Globus pallidus (tissue), 1 donor: ENCODE results near the gene FGD5.

ENCODE experiments used
- DNase-seq: peaks from one replicate; pipeline ENCODE4 v3.0.0-alpha.2; 2015; ENCODE audit warnings: low spot score

FGD5 gene

GRCh38 chr3:14829811-14830210 lies 11.0 kb downstream of the FGD5 start:
- DNase-seq: no peak

GRCh38 chr3:14831916-14832450 lies 13.2 kb downstream of the FGD5 start:
- no peak for DNase-seq

DNA sequence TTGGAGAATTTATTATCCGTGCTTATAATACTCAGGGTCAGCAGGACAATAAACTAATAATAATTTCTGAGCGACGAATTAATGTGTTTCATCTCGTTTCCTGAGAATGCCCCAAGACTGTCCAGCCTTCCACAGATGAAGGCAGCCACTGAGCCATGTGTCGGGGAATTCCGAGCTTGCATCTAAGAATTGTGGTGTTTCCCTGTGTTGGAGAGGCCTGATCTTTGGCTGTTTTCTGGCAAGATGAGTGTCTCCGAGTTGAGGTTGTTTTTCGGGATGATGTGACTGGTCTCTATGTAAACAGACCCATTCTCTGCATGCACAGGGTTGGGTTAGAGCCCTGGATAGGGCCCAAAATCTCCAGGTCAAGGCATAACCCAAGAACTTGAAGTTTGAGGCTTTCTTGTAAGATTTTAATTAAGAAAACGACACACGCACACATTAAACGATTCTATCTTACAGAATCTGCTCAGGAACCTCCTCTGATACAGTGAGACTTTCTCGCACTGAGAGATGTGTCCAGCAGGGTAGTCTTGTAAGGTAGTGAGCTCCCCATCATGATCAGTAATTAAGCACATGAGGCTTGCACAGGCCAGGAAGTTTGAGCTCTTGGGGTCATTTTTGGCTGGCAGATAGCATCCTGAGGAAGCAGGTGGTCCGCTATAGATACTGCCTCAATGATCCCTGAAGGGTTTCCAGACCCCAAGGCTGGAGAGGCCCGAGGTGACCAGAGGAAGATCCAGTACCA lies 14.4 kb downstream of the FGD5 start:
- no peak for DNase-seq

GRCh38 chr3:14834121-14834520 lies 15.4 kb downstream of the FGD5 start:
- DNase-seq: no peak

DNA sequence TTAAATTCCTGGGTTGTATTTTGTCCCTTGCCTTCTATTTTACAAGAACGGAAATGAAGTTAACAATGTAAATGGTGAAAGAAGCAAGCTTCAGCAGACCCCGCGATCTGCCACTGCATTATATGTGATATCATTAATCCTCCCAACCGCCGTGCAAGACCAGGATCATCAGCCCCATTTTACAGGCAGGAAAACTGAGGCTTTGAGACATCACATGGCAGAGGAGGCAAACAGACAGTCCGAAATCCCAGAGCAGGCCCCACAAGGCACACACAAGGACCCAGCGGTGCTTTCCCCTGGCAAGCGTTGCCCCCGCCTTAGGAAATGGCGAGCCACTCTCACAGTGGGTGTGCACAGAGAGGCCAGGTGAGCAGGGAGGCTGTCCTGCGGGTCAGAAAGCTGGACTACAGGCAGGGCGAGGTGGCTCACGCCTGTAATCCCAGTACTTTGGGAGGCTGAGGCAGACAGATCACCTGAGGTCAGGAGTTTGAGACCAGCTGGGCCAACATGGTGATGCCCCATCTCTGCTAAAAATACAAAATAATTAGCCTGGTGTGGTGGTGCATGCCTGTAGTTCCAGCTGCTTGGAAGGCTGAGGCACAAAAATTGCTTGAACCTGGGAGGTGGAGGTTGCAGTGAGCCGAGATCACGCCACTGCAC lies 16.2 kb downstream of the FGD5 start:
- no peak for DNase-seq

GRCh38 chr3:14836049-14836468 lies 17.3 kb downstream of the FGD5 start:
- DNase-seq: no peak

DNA sequence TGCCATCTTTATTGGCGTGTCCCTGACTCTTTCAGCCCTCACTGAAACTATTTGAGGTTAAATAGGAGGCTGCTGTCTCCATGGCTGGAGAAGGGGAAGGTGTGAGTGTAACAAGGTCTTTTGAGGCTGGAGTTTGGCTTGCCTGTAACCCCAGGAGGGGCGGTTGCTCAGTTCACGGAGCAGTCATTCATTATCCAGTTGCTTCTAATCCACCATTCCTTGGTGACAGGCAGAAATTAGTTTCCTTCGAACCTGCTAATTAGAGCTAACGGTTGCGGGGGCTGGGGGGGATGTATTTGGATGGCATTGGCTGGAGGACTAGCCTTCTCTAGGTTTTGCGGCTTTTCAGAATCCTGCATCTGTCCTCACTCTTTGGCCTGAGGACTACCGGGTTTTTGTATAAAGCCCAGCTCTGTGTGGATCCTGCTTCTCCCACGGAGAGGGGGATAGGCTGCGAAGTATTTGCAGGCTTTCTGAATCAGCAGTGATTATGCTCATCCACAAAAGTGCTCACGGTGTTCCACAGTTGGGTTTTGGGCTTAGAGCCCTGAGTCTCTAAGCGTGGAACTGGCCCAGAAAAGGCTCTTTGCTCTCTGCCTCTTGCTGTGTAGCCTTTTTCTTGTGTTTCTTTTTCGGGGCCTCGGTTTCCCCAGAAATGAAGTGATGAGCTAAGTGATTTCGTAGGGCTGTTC lies 18.6 kb downstream of the FGD5 start:
- DNase-seq: no peak

DNA sequence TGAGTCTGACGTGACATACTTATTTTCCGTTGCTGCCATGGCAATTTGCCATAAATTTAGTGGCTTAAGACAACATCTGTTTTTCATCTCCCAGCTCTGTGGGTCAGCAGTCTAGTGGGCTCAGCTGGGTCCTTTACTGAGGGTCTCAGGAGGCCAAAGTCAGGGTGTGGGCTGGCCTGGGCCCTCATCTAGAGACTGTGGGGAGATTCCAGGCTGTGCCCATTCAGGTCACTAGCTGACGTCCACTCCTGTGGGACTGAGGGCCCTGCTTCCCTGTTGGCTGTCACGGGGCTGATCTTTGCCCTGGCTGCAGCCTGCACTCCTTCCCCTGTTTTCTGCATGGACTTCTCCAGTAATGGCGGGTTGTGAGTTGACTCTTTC lies 19.1 kb downstream of the FGD5 start:
- DNase-seq: no peak

- DNase-seq: no peak
Measured at GRCh38 chr3:14839236-14839635, 20.5 kb downstream of the FGD5 start.

- DNase-seq: no peak
Measured at GRCh38 chr3:14841836-14842235, 23.1 kb downstream of the FGD5 start.

- no peak for DNase-seq
Measured at GRCh38 chr3:14842277-14842676, 23.5 kb downstream of the FGD5 start.

- no peak for DNase-seq
Measured at GRCh38 chr3:14843321-14843720, 24.6 kb downstream of the FGD5 start.

DNA sequence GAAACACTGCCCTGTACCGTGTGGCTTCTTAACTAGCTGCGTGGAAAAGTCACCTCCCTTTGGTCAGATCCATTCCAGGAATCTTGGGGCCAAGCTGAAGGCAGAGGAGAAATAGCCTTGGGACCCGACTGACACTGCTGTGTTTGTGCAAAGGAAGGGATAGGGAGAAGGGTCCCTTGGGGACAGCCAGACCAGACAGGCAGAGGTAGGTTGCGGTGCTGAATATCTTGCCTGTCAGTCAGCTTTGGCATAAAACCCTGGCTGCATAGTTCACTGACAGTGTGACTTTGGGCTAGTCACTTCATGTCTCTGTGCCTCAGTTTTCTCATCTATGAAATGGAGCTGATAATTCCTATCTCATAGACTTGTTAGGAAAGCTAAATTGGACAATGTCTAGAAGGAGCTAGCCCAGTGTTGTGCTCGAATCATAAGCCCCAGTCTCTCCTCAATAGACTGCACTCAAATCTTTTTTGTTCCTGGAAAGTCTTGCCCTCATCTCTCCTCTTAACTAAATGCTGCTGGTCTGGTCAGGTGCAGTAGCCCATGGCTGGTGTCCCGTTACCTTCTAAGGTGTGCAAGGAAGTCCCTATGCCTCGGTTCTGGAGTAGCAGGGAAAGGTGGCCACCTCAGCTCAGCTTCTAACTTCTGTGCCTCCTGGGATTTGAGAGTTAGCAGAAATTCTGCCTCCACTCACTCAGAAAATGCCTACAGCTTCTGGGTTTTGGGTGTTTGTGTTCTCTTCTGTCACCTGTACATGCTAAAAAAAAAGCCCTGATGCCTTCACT lies 25.8 kb downstream of the FGD5 start:
- DNase-seq: no peak

DNA sequence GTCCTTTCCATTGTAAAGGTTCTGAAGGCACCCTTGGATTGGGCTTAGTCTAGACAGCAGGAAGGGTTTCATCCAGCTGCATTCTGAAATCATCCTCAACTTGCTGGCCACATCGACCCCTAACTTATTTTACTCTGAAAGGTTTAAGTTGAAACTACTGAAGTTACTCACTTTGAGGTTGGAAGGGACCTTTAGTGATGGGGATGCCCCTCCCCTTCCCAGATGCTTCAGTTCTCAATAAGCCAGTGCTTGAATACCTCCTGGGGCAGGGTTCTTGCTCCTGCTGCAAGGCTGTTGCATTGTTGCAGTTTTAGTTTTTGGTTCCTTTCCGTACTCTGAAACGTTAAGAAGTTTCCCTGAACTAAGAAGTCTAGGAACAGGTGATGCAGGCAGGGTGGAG lies 26.4 kb downstream of the FGD5 start:
- no peak for DNase-seq

- no peak for DNase-seq
Measured at GRCh38 chr3:14845826-14846225, 27.1 kb downstream of the FGD5 start.

DNA sequence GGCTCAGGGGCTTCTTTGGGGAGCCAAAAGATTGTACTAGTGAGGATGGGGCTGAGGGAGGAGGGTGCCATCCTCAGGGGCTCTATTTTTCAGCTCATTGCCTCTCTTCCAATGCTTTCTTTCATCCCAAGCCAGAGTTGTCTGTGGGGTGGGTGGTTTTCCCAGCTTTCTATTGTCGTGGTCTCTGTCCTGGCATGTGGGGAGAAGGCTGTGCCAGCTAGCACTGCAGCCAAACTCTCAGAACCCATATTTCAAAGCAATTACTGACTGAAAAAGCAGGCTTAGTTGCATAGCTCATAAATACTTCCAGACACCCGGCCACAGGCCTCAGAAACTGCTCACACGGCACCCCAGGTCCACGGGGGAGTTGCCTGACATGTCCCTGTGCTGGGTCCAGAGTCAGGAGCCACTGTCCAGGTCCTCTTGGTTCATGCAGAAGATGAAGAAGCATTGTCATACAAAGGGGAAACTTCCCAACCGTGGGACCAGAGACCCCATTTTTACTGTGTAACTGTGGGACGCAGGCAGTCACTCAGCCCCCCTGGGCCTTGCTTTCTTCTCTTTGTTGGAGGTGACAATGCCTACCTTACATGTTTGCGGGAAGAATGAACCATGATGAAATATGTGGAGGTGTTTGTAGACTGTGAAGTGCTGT lies 27.6 kb downstream of the FGD5 start:
- no peak for DNase-seq

DNA sequence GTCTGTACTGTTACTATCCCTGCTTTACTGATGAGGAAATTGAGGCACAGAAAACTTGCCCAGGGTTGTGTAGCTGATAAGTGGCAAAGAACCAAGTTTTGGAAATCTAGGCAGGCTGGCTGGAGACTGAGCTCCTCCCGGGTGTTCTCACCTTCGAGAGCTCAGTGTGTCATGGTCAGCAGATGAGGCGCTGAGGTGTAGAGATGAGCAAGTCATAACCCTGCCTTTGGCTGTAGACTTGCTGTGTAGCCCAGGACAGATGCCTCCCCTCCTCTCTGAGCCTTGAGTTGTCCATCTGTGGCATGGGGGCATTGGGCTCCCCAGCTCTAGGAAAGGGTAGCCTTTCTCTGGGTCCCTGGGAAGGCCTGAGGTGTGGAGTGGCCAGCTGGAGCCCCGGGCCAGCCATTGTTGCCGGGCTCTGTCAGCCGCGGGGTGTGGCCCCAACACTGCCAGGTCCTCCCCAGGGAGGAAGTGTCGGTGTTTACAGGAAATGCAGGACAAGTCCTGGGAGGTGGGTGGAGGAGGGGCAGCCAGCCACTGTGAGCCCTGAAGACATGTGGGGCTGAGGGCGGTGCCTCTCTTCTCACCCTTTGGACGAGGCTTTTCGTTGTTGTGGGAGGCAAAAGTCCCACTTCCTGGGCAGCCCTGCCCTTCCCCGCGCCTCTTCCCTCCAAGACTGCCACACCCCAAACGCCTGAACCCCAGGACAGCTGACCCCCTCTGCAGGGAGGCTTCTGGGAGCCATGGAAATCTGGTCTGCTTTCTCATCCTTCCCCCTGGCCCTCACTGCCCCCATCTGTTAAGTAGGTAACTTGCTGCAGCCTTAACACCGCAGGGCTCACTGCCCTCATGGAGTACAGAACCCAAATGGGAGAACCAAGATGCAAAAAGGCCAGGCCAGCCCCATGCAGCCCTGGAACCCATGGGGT lies 29.1 kb downstream of the FGD5 start:
- no peak for DNase-seq

DNA sequence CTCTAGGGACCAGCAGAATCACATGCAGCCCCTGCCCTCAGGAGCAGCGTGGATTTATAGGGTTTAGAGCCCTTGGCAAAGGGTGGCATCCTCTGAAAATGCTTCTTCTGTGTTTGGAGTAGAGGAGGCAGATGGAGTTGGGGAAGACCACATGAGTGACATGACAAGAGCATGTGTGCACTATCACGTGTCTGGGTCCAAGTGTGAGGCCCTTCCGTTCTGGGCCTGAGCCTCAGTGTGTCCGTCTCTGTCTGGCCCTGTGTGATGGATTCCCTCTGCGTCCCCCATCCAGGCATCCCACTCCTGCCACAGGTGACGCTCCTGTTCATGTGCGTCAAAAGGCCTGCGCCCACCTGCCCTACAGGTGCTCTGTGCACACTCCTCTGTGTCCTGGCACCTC lies 30.1 kb downstream of the FGD5 start:
- no peak for DNase-seq

DNA sequence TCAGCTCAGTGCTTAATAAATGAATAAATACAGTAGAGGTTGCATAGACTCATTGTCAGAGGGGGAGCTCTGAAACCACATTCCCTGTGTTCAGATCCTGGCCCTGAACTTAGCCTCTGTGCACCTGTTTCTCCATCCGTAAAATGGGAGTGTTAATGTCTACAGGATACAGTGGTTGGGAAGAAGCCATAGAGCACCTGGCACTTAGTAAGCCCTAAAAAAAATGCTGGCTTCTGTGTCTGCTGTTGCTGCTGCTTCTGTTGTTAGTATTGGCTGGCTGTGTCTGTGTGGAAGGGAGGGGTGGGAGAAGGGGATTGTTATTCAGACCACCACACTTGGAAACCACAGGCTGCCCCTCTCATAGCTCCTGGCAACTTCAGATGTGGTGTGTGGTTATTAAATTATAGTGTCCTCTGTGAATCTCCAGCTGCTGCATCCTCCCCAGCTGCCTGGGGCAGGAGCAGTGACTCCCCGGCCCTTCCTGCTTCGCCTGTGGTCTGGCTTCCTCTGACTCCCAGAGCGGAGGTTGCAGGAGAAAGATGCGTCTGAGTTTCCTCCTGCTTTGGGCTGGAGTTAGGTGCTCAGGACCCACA lies 31.0 kb downstream of the FGD5 start:
- DNase-seq: no peak

- no peak for DNase-seq
Measured at GRCh38 chr3:14852058-14852594, 33.4 kb downstream of the FGD5 start.
